22Rv1 (cell line): ENCODE data around the gene MCM9.

ENCODE experiments used
- CTCF ChIP-seq: fragments of 450-650 bp; IDR thresholded peaks from 2 replicates; pipeline ENCODE4 v1.5.1; 2017; ENCODE audit warnings: mild to moderate bottlenecking
- ZFX ChIP-seq: fragments of 450-650 bp; IDR thresholded peaks from 2 replicates; pipeline ENCODE4 v1.6.1; 2017; ENCODE audit warnings: antibody characterized with exemption, borderline replicate concordance

GRCh38 chr6:118918329-118918725, 16.6 kb downstream of the MCM9 start:
- TF ChIP-seq CTCF, result no peak
- TF ChIP-seq ZFX, result no peak
